ENCODE measurements around the gene CELSR1.

CELSR1 gene

DNA sequence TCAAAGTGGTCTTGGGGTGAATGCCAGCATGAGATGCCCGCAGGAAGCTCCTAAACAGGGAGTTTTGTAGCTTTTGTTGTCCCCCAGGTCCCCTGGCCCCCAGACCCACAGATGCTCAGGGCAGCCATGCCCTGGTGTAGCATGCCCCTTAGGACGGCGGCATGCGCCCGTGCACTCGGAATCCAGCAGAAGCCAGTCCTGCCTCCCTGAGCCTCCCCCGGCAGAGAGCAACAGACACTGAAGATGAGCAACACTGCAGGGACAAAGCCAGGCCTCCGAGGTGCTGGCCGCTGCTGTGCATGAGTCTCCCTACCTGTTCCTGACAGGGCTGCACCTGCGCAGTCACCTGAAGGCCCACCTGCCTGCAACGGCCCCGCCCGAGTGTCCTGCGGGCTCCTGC lies 142.8 kb downstream of the CELSR1 start:
- DNase-seq (ENCODE audit: low read depth in 2 of 2) = no peak

DNA sequence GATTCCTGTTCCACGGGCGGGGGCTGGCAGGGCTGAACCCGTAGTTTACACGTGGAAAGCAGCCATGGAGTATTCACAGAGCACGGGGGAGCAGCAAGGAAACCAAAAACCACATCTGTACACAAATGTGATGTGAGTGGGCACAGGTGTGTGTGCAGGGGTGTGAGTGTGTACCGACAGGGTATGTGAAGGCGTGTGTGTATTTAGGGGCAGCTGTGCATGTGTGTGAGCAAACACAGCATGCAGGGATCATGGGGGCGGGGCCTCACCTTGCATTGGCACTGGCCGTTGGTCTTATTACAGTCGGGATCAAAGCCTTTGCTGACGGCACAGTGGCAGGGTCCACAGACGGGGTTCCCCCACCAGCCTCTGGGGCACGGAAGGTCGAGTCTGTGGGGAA lies 143.5 kb downstream of the CELSR1 start:
- no peak for DNase-seq (ENCODE audit: low read depth in 2 of 2)

DNA sequence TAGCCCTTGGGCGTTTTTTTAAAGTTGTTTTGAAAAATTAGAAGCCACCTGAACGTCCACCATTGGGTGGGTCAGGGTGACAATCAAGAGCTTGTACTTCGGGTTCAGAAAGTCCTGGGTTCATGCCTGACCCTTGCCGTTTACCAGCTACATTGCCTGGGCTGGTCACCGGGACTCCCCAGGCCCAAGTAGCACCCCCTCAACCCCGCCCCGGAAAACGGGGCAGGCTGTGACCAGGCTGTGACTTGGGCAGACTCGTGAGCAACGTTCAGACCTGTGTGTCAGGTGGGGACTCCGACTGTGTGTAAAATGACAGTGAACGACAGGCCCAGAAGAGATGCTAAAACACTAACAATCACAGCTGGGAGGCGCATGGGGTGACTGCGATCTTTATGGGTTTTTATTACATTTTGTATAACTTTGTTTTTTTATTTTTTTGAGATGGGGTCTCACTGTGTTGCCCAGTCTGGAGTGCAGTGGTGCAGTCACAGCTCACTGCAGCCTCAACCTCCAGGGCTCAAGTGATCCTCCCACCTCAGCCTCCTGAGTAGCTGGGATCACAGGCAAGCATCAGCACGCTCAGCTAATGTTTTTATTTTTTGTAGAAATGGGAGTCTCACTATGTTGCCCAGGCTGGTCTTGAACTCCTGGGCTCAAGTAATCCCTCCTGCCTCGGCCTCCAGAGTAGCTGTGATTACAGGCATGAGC lies 145.1 kb downstream of the CELSR1 start:
- no peak for DNase-seq (ENCODE audit: low read depth in 2 of 2)

DNA sequence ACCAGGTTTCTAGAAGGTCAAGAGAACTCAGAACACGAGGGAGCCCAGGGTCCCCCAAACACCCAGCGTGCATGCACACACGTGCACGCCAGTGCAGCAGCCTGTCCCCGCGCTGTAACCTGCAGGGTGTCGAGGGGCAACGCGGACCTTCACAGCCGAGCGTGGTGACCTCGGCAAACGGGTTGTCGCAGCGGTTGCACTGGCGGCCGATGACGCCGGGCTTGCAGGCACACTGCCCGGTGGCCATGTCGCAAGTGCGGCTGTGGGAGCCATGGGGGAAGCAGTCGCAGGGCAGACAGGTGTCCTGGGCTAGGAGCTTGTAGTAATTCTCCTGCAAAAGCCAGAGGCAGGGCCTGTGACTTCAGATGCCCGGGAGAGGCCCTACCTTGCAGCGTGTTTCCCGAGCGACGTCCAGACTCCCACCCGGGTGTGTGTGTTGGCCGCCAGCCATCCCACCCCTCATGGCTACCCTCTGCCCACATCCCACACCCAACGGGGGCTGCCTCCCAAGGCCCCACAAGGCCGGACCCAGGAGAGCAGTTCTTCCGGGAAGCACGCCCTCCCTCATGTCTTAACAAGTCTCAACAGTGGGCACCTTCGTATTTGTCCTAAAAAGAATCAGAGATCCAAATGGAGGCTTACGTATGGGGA lies 145.8 kb downstream of the CELSR1 start:
- no peak for DNase-seq (ENCODE audit: low read depth in 2 of 2)

DNA sequence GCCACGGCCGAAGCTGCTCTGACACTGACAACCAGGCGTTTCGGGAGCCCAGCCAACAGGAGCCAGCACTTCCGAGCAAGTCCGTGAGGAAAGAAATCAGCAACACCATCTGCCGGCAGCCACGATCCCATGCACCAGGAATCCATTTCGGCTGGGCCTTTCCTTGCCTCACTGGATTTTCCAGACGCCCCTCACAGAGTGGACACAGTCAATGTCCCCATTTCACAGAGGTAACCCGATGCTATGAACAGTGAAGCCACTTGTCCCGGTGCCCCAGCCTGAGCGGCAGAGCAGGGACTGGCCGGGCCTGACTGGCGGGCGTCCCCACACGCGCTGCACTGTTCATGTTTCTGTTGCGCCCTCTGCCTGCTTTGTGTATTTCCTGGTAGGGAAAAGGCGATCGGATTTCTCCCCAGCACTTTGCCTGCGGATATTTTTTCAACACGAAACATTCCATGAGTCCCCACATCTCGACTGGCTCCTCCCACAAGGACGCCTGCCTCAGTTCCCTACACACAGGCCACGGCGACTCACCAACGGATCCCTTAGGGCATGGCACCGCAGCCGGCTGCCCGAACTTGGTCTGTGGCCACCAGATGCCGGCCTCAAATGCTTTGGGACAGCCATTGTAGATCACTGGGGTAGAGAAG lies 146.6 kb downstream of the CELSR1 start:
- no peak for DNase-seq (ENCODE audit: low read depth in 2 of 2)

DNA sequence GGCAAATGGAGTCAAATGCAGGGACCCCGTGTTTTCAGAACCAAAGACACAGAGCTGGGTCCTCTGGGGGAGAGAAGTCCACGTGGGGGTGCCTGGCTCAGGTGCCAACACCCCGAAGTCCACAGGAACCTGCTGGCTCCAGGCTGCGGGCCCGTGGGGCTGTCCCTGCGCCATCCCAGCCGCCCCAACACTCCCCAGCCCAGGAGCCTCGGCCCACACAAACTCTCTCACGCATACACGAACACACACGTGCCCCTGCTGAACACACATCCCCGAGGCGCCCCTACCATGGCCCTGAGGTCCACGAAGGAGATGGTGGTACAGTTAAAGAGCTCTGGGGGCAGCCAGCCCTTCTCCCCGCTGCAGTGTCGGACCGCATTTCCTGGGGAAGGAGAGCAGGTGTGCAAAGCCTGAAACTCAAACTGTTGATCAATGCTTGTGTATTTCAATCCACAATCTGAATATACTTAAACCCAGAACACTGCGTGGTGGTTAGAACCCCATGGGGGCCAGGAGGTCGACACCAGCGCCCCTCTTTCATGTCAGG lies 147.2 kb downstream of the CELSR1 start:
- no peak for DNase-seq (ENCODE audit: low read depth in 2 of 2)

DNA sequence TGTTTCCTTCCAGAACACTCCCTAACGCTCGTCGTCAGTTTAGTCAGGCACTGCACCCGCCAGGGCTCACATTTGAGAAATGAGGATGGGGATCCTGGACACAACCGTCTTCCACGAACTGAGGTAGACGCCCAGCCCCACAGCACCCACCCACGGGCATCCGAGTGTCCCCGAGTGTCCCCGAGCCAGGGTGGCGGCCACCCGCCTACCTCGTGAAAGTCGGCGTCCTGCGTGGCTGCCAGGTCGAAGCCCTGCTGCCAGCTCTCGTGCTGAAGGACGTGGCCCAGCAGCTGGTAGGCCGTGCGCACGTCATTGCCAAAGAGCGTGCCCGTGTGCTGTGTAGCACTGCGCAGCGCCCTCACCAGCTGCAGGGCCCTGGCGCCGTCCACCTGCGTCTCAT lies 148.3 kb downstream of the CELSR1 start:
- DNase-seq (ENCODE audit: low read depth in 2 of 2) = no peak

DNA sequence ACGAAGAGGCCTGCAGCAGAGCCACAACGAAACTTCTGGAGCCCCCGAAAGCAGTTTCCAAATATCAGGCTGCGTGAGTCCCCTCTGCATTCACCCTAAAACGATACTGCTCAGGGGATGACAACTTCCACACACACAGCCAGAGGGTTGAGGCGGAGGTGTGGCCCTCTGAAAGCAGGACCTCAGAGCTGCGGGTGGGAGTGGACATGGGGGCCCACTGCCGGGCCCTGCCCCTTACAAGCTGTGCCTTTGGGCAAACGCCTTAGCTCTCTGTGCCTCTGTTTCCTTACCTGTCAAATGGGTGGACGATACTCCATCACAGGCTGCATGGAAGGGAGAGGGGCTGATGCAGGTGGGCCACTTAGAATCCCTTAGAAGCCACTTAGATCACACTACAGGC lies 148.8 kb downstream of the CELSR1 start:
- DNase-seq (ENCODE audit: low read depth in 2 of 2) = no peak

DNA sequence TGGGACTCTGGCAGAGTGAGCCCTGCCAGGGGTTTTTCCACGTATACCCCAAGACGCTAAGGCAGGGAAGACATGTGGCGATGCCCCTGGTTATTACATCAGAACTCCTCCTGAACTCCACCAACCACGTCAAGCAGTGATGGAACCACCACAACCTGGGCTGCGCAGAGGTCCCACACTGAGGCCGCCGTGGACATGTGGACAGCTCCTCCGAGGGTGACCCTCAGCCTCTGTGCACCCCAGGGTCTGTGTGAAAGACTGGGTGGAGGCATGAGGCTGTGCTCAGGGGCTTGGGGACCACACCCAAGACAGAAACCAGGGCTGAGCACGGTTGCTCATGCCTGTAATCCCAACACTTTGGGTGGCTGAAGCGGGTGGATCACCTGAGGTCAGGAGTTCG lies 149.7 kb downstream of the CELSR1 start:
- DNase-seq (ENCODE audit: low read depth in 2 of 2) = no peak

DNA sequence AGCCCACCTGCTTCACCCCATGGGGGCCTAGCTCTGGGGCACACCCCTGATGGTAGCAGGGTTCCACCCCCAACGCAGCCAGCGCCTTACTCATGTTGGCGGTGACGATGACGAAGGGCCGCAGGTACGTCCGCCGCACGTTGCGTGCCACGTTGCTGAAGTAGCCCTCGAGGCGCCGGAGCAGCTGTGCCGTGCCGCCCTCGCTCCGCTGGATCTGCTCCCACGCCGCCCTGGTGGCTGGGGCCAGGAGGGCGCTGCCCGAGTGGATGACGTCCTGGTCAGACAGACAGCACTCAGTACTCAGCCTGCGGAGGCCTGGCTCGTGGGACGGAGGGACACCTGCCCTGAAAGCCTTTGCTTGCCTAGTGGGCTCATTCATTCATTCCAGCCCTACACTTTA lies 151.1 kb downstream of the CELSR1 start:
- DNase-seq (ENCODE audit: low read depth in 2 of 2) = no peak

DNA sequence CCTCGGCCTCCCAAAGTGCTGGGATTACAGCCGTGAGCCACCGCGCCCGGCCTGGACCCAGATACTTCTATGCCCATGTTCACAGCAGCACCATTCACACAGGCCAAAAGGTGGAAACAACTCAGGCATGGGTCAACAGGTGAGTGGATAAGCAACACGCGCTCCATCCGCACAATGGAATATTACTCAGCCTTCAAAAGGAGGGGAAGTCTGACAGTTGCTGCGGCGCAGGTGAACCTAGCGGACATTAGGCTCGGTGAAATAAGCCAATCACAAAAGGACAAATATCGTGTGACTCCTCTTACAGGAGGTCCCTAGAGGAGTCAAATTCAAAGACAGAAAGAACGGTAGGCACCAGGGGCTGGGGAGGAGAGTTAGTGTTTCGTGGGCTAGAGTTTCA lies 154.9 kb downstream of the CELSR1 start:
- no peak for DNase-seq (ENCODE audit: low read depth in 2 of 2)

DNA sequence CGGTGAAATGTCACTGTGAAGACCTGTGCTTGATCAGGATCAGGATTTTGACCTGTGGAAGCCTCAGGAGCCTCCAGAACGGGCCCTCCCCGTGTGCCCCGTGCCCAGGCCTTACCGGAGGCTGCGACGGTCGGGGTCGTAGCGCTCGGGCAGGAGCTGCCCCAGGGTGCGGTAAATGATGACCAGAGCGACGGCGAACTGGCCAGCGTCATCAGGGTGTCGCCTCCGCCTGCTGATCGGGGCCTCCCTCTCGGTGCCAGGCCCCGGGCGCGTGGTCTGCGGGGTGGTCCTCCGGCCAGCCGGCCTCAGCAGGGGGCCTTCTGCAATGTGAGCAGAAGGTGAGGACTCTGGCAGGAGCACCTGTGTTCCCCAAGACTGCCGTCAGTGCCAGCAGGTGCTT lies 155.7 kb downstream of the CELSR1 start:
- DNase-seq (ENCODE audit: low read depth in 2 of 2) = no peak

DNA sequence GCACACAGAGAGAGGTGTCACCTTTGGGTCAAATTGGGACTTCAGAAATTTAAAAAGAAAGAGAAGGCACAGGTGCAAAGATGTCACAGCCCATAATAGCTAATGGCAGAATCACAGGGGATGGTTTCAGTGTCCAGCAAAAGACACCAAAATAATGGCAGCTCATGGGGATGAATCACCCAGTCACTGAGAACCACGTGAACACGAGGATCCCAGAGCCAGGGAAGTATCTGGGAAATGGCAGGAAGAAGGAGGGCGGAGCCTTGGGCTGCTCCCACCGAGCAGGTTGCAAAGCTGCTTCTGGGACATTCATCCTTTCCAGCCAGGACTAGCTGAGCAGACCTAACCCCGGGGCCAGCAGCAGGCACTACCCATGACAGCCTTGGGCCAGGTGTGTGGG lies 156.3 kb downstream of the CELSR1 start:
- no peak for DNase-seq (ENCODE audit: low read depth in 2 of 2)

DNA sequence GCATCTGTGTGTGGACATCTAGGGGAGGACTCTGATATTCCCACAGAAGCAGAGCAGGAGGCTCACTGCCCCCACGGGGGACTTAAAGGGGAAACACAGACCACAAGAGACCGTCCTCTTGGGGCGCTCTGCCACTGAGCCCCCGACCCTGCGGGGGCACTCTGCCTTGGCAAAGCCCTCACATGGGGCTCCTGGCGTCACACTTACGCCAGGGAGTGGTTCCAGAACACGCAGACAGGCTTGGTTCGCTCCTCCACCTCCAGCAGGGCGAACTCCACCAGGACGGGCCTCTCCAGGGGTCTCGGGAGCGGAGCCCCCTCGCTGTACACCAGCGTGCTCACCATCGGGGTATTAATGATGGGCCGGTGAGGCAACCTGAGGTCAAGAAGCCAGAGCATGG lies 156.8 kb downstream of the CELSR1 start:
- no peak for DNase-seq (ENCODE audit: low read depth in 2 of 2)

DNA sequence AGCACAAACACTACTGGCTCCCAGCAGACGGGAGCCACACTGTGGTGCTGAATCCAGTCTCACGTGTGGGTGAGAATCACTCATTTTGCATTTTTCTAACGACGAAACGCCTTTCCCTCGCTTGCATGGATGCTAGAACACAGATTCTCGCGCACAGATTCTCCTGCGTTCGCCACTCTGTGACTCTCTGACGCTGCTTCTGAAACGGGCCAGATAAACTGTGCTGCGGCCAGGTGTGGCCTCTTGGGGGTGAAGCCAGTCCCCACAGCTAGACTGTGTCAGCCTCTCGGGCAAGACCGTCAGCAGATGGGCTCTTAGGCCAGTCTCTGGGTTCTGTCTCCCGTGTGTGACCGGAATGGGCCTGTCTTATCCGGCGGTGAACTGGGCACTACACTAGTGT lies 157.4 kb downstream of the CELSR1 start:
- DNase-seq (ENCODE audit: low read depth in 2 of 2) = no peak

DNA sequence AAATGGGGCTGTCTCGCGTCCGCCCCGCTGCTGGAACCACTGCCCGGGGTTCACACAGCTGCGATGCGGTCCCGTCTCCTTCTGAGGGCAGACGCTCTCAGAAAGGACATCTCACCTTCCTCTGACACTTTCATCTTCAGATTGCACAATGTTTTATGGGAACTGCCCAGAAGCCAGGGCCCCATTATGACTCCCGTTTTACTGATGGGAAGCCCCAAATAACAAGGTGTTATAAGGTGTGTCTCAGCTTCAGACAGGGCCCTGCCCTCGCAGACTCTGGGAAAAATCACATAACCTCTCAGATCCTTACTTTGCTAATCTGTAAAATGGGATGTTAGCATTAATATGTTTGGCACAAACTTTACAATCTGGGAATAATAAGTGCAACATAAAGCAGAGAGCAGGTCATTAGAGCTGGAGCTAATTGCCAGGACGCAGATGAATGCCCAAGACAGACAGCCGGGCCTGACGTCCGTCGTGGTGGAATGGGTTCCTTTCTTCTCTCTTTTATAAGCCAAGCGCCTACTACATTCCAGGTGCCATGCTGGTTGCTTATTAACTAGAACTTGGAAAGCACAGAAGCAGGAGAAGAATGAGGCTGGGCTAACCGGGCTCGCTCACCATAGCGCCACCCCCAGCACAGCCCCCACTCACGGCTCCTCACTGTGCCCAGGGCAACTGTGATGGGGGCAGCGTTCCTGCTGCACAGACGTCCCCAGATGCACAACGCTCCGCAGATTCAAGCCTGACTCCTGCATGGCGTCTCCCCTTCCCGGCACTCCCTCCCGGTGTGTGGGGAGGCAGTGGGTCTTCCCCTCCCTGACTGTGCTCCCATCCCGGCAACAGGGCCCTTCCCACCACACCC lies 158.1 kb downstream of the CELSR1 start:
- no peak for DNase-seq (ENCODE audit: low read depth in 2 of 2)

DNA sequence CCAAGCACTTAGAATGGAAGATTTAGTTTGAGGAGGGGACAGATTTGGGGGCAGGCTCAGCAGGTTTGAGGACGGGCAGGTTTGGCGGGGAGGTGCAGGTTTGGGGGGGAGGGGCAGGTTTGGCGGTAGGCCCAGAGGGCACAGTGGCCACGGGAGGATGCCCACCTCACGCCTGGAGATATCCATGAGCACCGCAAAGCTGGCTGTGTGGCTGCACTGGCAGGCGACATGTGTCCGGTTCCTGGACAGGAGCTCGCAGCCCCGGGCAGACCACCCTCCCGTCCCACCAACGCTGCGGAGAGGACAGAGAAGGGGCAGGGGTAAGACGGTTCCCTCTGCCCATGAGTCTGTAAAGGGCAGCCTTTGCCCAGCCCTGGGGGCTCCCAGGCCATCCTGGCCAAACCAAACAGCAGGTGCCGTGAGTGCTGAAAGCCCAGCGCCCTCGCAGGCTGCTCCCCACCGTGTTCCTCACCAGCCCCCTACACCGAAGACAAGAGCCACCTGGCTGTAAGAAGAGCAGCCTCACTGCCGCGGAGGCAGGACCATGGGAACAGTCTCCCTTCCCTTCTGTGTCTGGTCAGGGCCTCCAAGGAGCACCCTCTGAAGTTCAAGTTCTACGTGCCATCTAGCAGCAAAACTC lies 158.9 kb downstream of the CELSR1 start:
- no peak for DNase-seq (ENCODE audit: low read depth in 2 of 2)

DNA sequence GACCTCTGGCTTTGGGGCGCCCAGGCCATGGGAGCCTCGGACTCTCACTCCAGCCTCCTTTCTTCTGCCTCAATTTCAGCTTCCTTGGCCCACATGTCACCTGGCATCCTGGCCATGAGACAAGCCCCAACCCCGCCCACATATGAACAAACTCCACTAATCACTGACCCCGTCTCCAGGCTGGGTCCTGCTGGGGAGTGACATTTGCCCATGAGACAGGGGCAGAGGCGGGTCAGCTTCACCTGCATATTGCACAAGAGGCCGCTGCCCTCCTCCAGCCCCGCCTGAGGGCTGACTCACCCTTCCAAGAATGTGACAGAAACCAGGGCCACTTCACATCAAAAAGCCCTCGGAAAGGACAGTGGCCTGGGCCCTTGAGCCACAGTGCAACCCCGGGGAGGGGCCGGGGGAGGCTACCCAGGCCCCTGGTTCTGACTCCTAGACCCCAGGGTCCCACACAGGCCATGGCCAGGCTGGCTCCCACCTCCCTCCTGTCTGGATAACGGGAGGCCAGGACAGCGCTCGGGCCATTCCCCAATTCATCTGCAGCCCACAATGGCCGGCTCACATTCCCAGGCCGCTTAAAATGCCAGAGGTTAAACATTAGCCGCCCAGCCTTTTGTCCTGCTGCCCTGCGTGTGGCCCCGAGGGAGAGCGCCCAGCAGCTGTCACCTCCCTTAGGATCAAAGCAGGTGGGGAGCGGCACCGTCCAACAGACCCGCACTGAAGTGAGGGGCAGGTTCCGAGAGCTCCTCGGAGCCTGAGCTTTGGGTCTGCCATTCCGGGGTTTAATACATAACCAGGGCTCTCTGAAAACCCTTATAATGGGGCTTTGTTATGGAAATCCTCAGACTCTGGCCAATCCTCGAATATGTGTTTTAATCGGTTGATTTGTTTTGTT lies 159.6 kb downstream of the CELSR1 start:
- DNase-seq (ENCODE audit: low read depth in 2 of 2) = no peak

DNA sequence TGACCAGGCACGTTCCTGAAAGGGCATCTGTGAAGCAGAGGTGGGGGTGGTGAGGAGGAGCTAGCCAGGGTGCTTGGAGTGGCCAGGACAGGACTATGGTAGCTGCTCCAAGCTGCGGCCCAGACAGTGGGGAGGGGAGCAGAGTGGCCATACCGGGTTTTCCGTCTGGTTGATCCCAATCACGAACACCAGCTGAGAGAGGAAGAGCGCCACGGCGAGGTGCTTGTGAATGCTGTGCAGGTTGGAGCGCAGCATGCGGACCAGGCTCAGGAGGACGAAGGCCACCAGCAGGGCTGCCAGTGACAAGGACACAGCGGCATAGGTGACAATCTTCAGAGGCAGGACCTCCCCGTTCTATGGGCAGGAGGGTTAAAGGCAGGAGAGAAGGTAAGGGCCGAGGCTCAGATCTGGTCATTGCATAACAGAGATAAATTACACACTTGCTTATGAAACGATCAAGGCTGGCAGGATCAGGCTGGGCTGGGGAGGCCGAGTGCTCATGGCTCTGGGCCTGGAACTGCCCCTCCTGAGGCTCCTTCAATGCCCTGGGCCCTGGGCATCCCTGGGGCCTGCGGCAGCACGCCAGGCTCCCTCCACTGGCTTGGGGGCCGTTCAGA lies 160.4 kb downstream of the CELSR1 start:
- no peak for DNase-seq (ENCODE audit: low read depth in 2 of 2)

DNA sequence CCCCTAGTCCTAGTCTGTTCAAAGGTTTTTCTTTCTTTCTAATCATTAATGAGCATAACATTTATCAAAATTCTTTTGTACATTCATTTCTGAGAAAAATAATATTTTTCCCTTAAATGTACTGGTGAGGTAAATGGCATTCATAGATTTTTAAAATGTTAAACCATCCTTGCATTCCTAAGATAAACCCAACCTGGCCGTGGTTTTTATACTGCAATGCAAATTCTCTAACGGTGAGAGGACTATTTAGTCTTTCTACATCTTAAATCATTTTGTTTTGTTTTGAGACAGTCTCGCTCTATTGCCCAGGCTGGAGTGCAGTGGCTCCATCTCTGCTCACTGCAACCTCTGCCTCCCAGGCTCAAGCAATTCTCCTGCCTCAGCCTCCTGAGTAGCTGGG lies 161.3 kb downstream of the CELSR1 start:
- DNase-seq (ENCODE audit: low read depth in 2 of 2) = no peak

Measured in stimulated activated CD8-positive, alpha-beta memory T cell treated with anti-CD3 and anti-CD28 coated beads, Interleukin-7, amount 100 ng/mL, for 4 hours (primary cell).